Endothelial cell of umbilical vein (primary cell): ENCODE results near the gene SLC44A5. TPM values are rescaled to one million over a fixed set of nuclear protein-coding genes. Genes with fewer than 3 reads are reported as not detected.

Experiments
- BruUV-seq: library from RNA; stranded (reverse); fragments of 400-500 nt; replicated peaks from 2 replicates; lab custom pipeline; 2021; lab: Mats Ljungman, UMichigan
- CTCF ChIA-PET: fragments of 300-600, 350-600 bp; sonication (Branson Sonifier 250); formaldehyde crosslinking; loops from one replicate; lab custom pipeline; 2021; ENCODE audit warnings: antibody characterized with exemption, inconsistent platforms; lab: Charles Lee
- POLR2A ChIA-PET: fragments of 300-600, 350-600 bp; sonication (Branson Sonifier 250); formaldehyde crosslinking; loops from one replicate; lab custom pipeline; 2021; ENCODE audit warnings: antibody characterized with exemption, inconsistent platforms; lab: Charles Lee
- DNase-seq: peaks from one replicate; pipeline ENCODE4 v3.0.0-alpha.2; 2011; ENCODE audit warnings: low read depth, low spot score
- FAIRE-seq: peaks from 2 replicates; lab custom pipeline; 2011; peaks lifted over from hg19 to GRCh38; lab: Jason Lieb, UNC
- H2AFZ ChIP-seq: 2 replicates; pipeline ENCODE4 v1.6.0; 2012; ENCODE audit warnings: low read depth, low read length, control low read depth, inconsistent platforms
- H3K27ac ChIP-seq: 2 replicates; pipeline ENCODE4 v1.5.1; 2011; ENCODE audit warnings: low read depth, mild to moderate bottlenecking, control low read depth, low read length, moderate library complexity; ENCODE audit not compliant: insufficient read depth
- H3K27me3 ChIP-seq, 2 experiments: 2 replicates each; pipeline versions ENCODE4 v1.6.0 to v1.6.1; 2011; ENCODE audit warnings: low read length in 2 of 2, mixed read lengths in 1 of 2; ENCODE audit not compliant: control insufficient read depth in 2 of 2, insufficient read depth in 2 of 2
- H3K36me3 ChIP-seq, 2 experiments: 2 replicates in 1 of 2; 3 replicates in 1 of 2; pipeline ENCODE4 v1.5.1; 2011; ENCODE audit warnings: low read length in 2 of 2, mild to moderate bottlenecking in 1 of 2, moderate library complexity in 1 of 2; ENCODE audit not compliant: control insufficient read depth in 2 of 2, insufficient read depth in 2 of 2; ENCODE audit errors: extremely low read depth in 1 of 2
- H3K4me1 ChIP-seq: 3 replicates; pipeline ENCODE4 v1.5.1; 2011; ENCODE audit warnings: mild to moderate bottlenecking, low read length; ENCODE audit not compliant: control insufficient read depth, insufficient read depth; ENCODE audit errors: extremely low read depth
- H3K4me2 ChIP-seq: 2 replicates; pipeline ENCODE4 v1.6.1; 2011; ENCODE audit warnings: low read length, control low read depth, mixed read lengths; ENCODE audit not compliant: insufficient read depth
- H3K4me3 ChIP-seq, 3 experiments: fragments of 200-600 bp in 1 of 3; sonication (generic), shearing (Covaris generic) in 1 of 3; replicated peaks in 1 of 3; 2 replicates each; pipeline ENCODE4 v1.5.1; 2011 to 2016; ENCODE audit warnings: control low read depth in 3 of 3, low read length in 3 of 3, mild to moderate bottlenecking in 2 of 3, inconsistent platforms in 1 of 3, low read depth in 1 of 3, moderate library complexity in 1 of 3; ENCODE audit not compliant: insufficient read depth in 1 of 3
- H3K79me2 ChIP-seq: 2 replicates; pipeline ENCODE4 v1.6.0; 2012; ENCODE audit warnings: low read length, inconsistent platforms; ENCODE audit not compliant: control insufficient read depth, insufficient read depth
- H3K9ac ChIP-seq: replicated peaks from 2 replicates; pipeline ENCODE3; 2011; ENCODE audit warnings: low read length, control low read depth; ENCODE audit not compliant: insufficient read depth; ENCODE audit errors: extremely low read depth
- H3K9me1 ChIP-seq: replicated peaks from 3 replicates; pipeline ENCODE4 v1.6.0; 2011; ENCODE audit warnings: mild to moderate bottlenecking, low read length; ENCODE audit not compliant: control insufficient read depth, insufficient read depth; ENCODE audit errors: extremely low read depth
- H3K9me3 ChIP-seq: replicated peaks from 2 replicates; pipeline ENCODE4 v1.5.1; 2012; ENCODE audit warnings: low read length, inconsistent platforms; ENCODE audit not compliant: control insufficient read depth, insufficient read depth
- H4K20me1 ChIP-seq: replicated peaks from 2 replicates; pipeline ENCODE3; 2011; ENCODE audit warnings: mild to moderate bottlenecking, low read length; ENCODE audit not compliant: control insufficient read depth, insufficient read depth; ENCODE audit errors: extremely low read depth
- EZH2 ChIP-seq: IDR thresholded peaks from 2 replicates; pipeline ENCODE4 v1.6.1; 2012; ENCODE audit warnings: borderline replicate concordance, low read depth, mild to moderate bottlenecking, moderate library complexity, low read length, inconsistent platforms; ENCODE audit not compliant: severe bottlenecking
- FOS ChIP-seq: IDR thresholded peaks from 2 replicates; pipeline ENCODE4 v1.6.1; 2011; ENCODE audit warnings: mild to moderate bottlenecking, low read length, moderate library complexity, borderline replicate concordance; ENCODE audit not compliant: insufficient read depth
- GATA2 ChIP-seq: IDR thresholded peaks from 2 replicates; pipeline ENCODE4 v1.7.0; 2011; ENCODE audit warnings: low read depth, mild to moderate bottlenecking, moderate library complexity, mixed read lengths, low read length; ENCODE audit not compliant: insufficient read length, insufficient read depth
- JUN ChIP-seq: IDR thresholded peaks from 2 replicates; pipeline ENCODE4 v1.6.1; 2011; ENCODE audit warnings: borderline replicate concordance, low read depth; ENCODE audit not compliant: insufficient read length, insufficient read depth
- MYC ChIP-seq: IDR thresholded peaks from one replicate; pipeline ENCODE4 v1.6.1; 2011; ENCODE audit warnings: mild to moderate bottlenecking, low read depth, low read length
- POLR2A ChIP-seq: IDR thresholded peaks from 2 replicates; pipeline ENCODE4 v1.6.1; 2012; ENCODE audit warnings: low read depth, mild to moderate bottlenecking, control low read depth, low read length
- POLR2AphosphoS5 ChIP-seq: IDR thresholded peaks from 2 replicates; pipeline ENCODE4 v1.6.1; 2012; ENCODE audit warnings: low read depth, mild to moderate bottlenecking, control low read depth, low read length, moderate library complexity; ENCODE audit not compliant: insufficient read depth
- dilution Hi-C: fragments of 300-500 bp; cut with MboI; formaldehyde crosslinking; loops from one replicate; pipeline ENCODE4 v1.15.0; 2019; ENCODE audit warnings: low sequenced_read_pairs; ENCODE audit not compliant: extremely low pct_ligation_motif_present
- intact Hi-C: fragments of 100-400 bp; cut with micrococcal nuclease; formaldehyde crosslinking; loops from one replicate; pipeline ENCODE4 v1.10.0; 2022
- polyA plus RNA-seq, 4 experiments: library from polyadenylated mRNA; depleted of rRNA in 3 of 4; stranded (reverse) in 3 of 4; unstranded in 1 of 4; fragments of >200 nt; gene quantifications; 2 replicates each; pipeline versions ENCODE4 v1.2.1 to v1.2.3, GENCODE V29; 2011 to 2012; ENCODE audit warnings: missing spikeins in 1 of 4
- total RNA-seq: library from RNA; stranded (reverse); gene quantifications from 2 replicates; pipeline ENCODE4 v1.2.3, GENCODE V29; 2021
- TF ChIP-seq, protein P1 (sequence below), 2 donors: IDR thresholded peaks; 1 replicate in 1 of 2; 2 replicates in 1 of 2; pipeline ENCODE4 v1.5.1; 2011; ENCODE audit warnings: low read length in 2 of 2, mild to moderate bottlenecking in 2 of 2, moderate library complexity in 2 of 2, control low read depth in 1 of 2, inconsistent platforms in 1 of 2, low read depth in 1 of 2; ENCODE audit not compliant: insufficient read depth in 1 of 2; ENCODE audit errors: extremely low read depth in 1 of 2

The SLC44A5 gene
- total and polyA plus RNA-seq, 2 donors (not counting 3 experiments of a cell fraction or from before 2014, with no cell fraction given), result 1.6 to 3.2 TPM

DNA sequence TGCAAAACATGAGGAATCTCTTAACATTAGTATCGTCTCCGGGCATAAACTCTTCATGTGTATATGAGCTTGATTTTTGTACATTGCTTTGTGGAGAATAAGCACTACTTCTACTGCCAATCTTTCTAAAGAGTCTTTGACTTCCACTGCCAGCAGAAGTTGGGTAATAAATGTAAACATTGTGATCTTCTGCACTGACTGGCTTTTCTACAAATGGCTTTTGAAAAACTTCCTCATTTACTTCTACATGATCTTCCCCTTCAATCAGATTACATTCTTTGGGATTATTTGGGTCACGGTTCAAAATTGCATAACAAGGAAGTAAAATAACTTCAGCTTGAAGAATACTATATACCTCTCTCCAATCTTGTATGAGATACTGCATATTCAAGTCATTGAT, 30.4 kb upstream of the SLC44A5 start:
- no TSS peak for BruUV-seq
- no peak overlapping the region for H3K27ac ChIP-seq
- POLR2A ChIA-PET, result no interaction called here
- no peak overlapping the region for H2AFZ ChIP-seq
- CTCF ChIA-PET, result no interaction called here
- TF ChIP-seq GATA2 (no peak), FOS (no peak), EZH2 (no peak), MYC (no peak), POLR2A (no peak), JUN (no peak), POLR2AphosphoS5 (no peak)
- TF ChIP-seq, protein P1, sequence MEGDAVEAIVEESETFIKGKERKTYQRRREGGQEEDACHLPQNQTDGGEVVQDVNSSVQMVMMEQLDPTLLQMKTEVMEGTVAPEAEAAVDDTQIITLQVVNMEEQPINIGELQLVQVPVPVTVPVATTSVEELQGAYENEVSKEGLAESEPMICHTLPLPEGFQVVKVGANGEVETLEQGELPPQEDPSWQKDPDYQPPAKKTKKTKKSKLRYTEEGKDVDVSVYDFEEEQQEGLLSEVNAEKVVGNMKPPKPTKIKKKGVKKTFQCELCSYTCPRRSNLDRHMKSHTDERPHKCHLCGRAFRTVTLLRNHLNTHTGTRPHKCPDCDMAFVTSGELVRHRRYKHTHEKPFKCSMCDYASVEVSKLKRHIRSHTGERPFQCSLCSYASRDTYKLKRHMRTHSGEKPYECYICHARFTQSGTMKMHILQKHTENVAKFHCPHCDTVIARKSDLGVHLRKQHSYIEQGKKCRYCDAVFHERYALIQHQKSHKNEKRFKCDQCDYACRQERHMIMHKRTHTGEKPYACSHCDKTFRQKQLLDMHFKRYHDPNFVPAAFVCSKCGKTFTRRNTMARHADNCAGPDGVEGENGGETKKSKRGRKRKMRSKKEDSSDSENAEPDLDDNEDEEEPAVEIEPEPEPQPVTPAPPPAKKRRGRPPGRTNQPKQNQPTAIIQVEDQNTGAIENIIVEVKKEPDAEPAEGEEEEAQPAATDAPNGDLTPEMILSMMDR (IDR thresholded peaks at IDR 0.05; ENCODE audit: extremely low read depth in 1 of 2, insufficient read depth in 1 of 2, low read depth in 1 of 2, low read length in 2 of 2), result no peak
- no peaks in the 10 kb centered on the region for H4K20me1 ChIP-seq
- no peak for DNase-seq
- no peaks in the 10 kb centered on the region for H3K36me3 ChIP-seq
- no peaks in the 10 kb centered on the region for H3K27me3 ChIP-seq
- intact Hi-C loops (no loop called here), dilution Hi-C loops (no loop called here)
- no peaks in the 10 kb centered on the region for H3K79me2 ChIP-seq
- FAIRE-seq, result no peak
- H3K4me1 ChIP-seq, result no peaks in the 10 kb centered on the region
- no peak overlapping the region for H3K4me2 ChIP-seq
- no peak overlapping the region for H3K4me3 ChIP-seq
- no peak overlapping the region for H3K9ac ChIP-seq
- H3K9me1 ChIP-seq, result no peaks in the 10 kb centered on the region
- no peaks in the 10 kb centered on the region for H3K9me3 ChIP-seq
